Measurements from ENCODE around the gene NGLY1. TPM values are rescaled to one million over a fixed set of nuclear protein-coding genes. Genes with fewer than 3 reads are reported as not detected.

NGLY1 gene
- total RNA-seq, 1 experiment from 2014 or later: 14.6 TPM

DNA sequence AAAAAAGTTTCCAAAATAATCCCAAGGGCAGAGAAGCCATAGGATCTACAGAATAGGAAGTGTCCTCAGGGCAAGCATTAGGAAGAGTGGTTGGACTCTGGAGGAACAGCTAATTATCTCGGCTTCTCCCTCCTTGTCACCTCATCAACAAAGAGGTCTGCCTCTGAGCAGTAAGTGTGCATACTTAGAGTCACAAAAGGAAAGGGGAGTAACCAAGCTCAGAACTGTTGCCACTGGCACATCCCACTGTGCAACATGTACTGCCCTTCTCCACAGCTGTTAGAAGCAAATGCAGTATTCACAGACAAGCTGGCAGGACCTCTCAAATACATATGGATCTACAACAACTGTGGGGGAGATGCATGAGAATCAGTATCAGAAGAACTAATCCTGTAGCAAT lies 31.5 kb downstream of the NGLY1 start:
- POLR2A ChIA-PET: no interaction called here
- H3K27me3 ChIP-seq (ENCODE audit: control insufficient read depth, insufficient read depth, low read length): no peaks in the 10 kb centered on the region
- in situ Hi-C loops (cut with HindIII; ENCODE audit: low pct_unique_long_range_greater_than_20kb, low sequenced_read_pairs): no loop called here
- CTCF ChIA-PET: no interaction called here
- BruUV-seq (replicated peaks): no TSS peak
- intact Hi-C loops (cut with micrococcal nuclease; ENCODE audit: unreplicated experiment): no loop called here
- H3K36me3 ChIP-seq (ENCODE audit: control insufficient read depth, insufficient read depth, low read length): peaks cover 4% of the 10 kb centered on the region; the same call in 1 of the 2 replicates
- DNase-seq (ENCODE audit: low read depth, low spot score): no peak
- no peak overlapping the region for H3K4me3 ChIP-seq (ENCODE audit: low read depth in 2 of 2, low read length in 2 of 2)
- no peak for ATAC-seq
- H3K27ac ChIP-seq (ENCODE audit: low read length): no peak overlapping the region
- no peaks in the 10 kb centered on the region for H3K9me3 ChIP-seq (ENCODE audit: control insufficient read depth, insufficient read depth, low read depth, low read length)
- TF ChIP-seq SIN3A (IDR thresholded peaks at IDR 0.05; ENCODE audit: borderline replicate concordance, insufficient read depth, low read depth, low read length) (no peak), TCF7L2 (IDR thresholded peaks at IDR 0.05; ENCODE audit: low read depth, low read length) (no peak), POLR2AphosphoS5 (IDR thresholded peaks at IDR 0.05; ENCODE audit: low read depth, low read length) (no peak)
- TF ChIP-seq, protein P1, sequence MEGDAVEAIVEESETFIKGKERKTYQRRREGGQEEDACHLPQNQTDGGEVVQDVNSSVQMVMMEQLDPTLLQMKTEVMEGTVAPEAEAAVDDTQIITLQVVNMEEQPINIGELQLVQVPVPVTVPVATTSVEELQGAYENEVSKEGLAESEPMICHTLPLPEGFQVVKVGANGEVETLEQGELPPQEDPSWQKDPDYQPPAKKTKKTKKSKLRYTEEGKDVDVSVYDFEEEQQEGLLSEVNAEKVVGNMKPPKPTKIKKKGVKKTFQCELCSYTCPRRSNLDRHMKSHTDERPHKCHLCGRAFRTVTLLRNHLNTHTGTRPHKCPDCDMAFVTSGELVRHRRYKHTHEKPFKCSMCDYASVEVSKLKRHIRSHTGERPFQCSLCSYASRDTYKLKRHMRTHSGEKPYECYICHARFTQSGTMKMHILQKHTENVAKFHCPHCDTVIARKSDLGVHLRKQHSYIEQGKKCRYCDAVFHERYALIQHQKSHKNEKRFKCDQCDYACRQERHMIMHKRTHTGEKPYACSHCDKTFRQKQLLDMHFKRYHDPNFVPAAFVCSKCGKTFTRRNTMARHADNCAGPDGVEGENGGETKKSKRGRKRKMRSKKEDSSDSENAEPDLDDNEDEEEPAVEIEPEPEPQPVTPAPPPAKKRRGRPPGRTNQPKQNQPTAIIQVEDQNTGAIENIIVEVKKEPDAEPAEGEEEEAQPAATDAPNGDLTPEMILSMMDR (IDR thresholded peaks at IDR 0.05): no peak
- TF ChIP-seq, protein P2, sequence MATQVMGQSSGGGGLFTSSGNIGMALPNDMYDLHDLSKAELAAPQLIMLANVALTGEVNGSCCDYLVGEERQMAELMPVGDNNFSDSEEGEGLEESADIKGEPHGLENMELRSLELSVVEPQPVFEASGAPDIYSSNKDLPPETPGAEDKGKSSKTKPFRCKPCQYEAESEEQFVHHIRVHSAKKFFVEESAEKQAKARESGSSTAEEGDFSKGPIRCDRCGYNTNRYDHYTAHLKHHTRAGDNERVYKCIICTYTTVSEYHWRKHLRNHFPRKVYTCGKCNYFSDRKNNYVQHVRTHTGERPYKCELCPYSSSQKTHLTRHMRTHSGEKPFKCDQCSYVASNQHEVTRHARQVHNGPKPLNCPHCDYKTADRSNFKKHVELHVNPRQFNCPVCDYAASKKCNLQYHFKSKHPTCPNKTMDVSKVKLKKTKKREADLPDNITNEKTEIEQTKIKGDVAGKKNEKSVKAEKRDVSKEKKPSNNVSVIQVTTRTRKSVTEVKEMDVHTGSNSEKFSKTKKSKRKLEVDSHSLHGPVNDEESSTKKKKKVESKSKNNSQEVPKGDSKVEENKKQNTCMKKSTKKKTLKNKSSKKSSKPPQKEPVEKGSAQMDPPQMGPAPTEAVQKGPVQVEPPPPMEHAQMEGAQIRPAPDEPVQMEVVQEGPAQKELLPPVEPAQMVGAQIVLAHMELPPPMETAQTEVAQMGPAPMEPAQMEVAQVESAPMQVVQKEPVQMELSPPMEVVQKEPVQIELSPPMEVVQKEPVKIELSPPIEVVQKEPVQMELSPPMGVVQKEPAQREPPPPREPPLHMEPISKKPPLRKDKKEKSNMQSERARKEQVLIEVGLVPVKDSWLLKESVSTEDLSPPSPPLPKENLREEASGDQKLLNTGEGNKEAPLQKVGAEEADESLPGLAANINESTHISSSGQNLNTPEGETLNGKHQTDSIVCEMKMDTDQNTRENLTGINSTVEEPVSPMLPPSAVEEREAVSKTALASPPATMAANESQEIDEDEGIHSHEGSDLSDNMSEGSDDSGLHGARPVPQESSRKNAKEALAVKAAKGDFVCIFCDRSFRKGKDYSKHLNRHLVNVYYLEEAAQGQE (IDR thresholded peaks at IDR 0.05; ENCODE audit: insufficient read depth in 1 of 2, low read depth in 2 of 2, low read length in 1 of 2): no peak
- H3K4me1 ChIP-seq (ENCODE audit: control insufficient read depth, insufficient read depth, low read length): no peaks in the 10 kb centered on the region

DNA sequence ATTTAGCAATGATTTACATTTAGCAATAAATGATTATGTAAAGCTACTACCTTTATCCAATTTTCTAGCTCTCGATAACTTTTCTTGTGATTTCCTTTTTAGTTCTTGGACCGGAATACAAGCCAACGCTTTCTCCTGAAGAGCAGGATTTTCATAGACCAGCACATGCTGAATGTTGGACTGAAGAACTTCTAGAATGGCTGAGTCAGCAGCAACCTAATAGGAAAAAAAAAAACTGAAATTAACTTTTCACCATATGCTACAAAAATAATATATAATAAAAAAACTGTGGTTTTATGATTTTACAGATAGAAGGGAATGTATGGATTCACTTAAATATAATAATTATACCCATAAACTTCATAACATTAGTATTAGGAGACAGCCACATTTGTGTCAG lies 32.2 kb downstream of the NGLY1 start:
- Histone ChIP-seq H3K4me3 (ENCODE audit: low read depth in 2 of 2, low read length in 2 of 2) (no peak overlapping the region), H3K27ac (ENCODE audit: low read length) (no peak overlapping the region), H3K36me3 (ENCODE audit: control insufficient read depth, insufficient read depth, low read length) (peaks cover 4% of the 10 kb centered on the region; the same call in 1 of the 2 replicates), H3K4me1 (ENCODE audit: control insufficient read depth, insufficient read depth, low read length) (no peaks in the 10 kb centered on the region), H3K9me3 (ENCODE audit: control insufficient read depth, insufficient read depth, low read depth, low read length) (no peaks in the 10 kb centered on the region), H3K27me3 (ENCODE audit: control insufficient read depth, insufficient read depth, low read length) (no peaks in the 10 kb centered on the region)
- DNase-seq (ENCODE audit: low read depth, low spot score) (no peak), ATAC-seq (no peak)
- POLR2A ChIA-PET: no interaction called here
- intact Hi-C loops (cut with micrococcal nuclease; ENCODE audit: unreplicated experiment) (no loop called here), in situ Hi-C loops (cut with HindIII; ENCODE audit: low pct_unique_long_range_greater_than_20kb, low sequenced_read_pairs) (no loop called here)
- TF ChIP-seq, protein P1 (IDR thresholded peaks at IDR 0.05): no peak
- TF ChIP-seq SIN3A (IDR thresholded peaks at IDR 0.05; ENCODE audit: borderline replicate concordance, insufficient read depth, low read depth, low read length) (no peak), POLR2AphosphoS5 (IDR thresholded peaks at IDR 0.05; ENCODE audit: low read depth, low read length) (no peak), TCF7L2 (IDR thresholded peaks at IDR 0.05; ENCODE audit: low read depth, low read length) (no peak)
- TF ChIP-seq, protein P2 (IDR thresholded peaks at IDR 0.05; ENCODE audit: insufficient read depth in 1 of 2, low read depth in 2 of 2, low read length in 1 of 2): no peak
- CTCF ChIA-PET: no interaction called here
- BruUV-seq (replicated peaks): no TSS peak

All from Panc1 (cell line).